Heart left ventricle (tissue), 16 donors: ENCODE measurements around the gene ZNF526. TPM values are rescaled to one million over a fixed set of nuclear protein-coding genes. Genes with fewer than 3 reads are reported as not detected.

Experiments
- ATAC-seq, 4 donors: fragments of 200-7000 bp; cut with Tn5 transposase; one replicate each; pipeline ENCODE4 v1.9.1; 2020 to 2022; ENCODE audit warnings: moderate library complexity in 4 of 4, mild to moderate bottlenecking in 3 of 4, moderate number of reproducible peaks in 1 of 4
- DNase-seq, 5 donors: peaks; one replicate each; pipeline ENCODE4 v3.0.0-alpha.2; 2020
- H3K27ac ChIP-seq, 12 donors: fragments of 200-600 bp; sonication (generic) in 4 of 12; one replicate each; pipeline versions ENCODE4 v1.5.0 to v1.8.0; 2016 to 2022; ENCODE audit warnings: mild to moderate bottlenecking in 2 of 12
- H3K27me3 ChIP-seq, 9 donors: fragments of 200-600 bp; sonication (generic) in 2 of 9; one replicate each; pipeline versions ENCODE4 v1.5.1 to v1.8.0; 2016 to 2022; ENCODE audit warnings: mild to moderate bottlenecking in 3 of 9
- H3K36me3 ChIP-seq, 9 donors: fragments of 200-600 bp; sonication (generic) in 2 of 9; one replicate each; pipeline versions ENCODE4 v1.5.0 to v1.8.0; 2018 to 2022; ENCODE audit warnings: mild to moderate bottlenecking in 2 of 9
- H3K4me1 ChIP-seq, 12 donors: fragments of 200-600 bp; sonication (generic) in 4 of 12; one replicate each; pipeline versions ENCODE4 v1.5.0 to v1.8.0; 2016 to 2022; ENCODE audit warnings: mild to moderate bottlenecking in 3 of 12
- H3K4me3 ChIP-seq, 12 donors: fragments of 200-600 bp; sonication (generic) in 4 of 12; one replicate each; pipeline versions ENCODE4 v1.5.0 to v1.8.0; 2017 to 2022; ENCODE audit warnings: mild to moderate bottlenecking in 9 of 12, moderate library complexity in 4 of 12
- H3K9me3 ChIP-seq, 12 donors: fragments of 200-600 bp; sonication (generic) in 4 of 12; one replicate each; pipeline versions ENCODE4 v1.5.0 to v1.8.0; 2016 to 2022; ENCODE audit warnings: mild to moderate bottlenecking in 1 of 12
- POLR2A ChIP-seq, 2 donors: fragments of 450-650 bp; IDR thresholded peaks; one replicate each; pipeline ENCODE4 v1.6.1; 2017; ENCODE audit warnings: antibody characterized with exemption in 2 of 2, mild to moderate bottlenecking in 2 of 2, moderate library complexity in 2 of 2
- WGBS, 4 donors: extraction: QIAGEN DNeasy Blood & Tissue Kit in 2 of 4; methylation state at CpG; one replicate each; pipeline versions ENCODE4 v1.1.5 to v1.1.7; 2013 to 2018; 5-methylcytosine and 5-hydroxymethylcytosine counted together
- intact Hi-C, 10 donors: fragments of 100-400 bp; cut with DNase I; formaldehyde crosslinking; loops; one replicate each; pipeline versions ENCODE4 v1.11.1 to v1.14.2; 2022
- polyA plus RNA-seq, 2 donors: library from polyadenylated mRNA; stranded (reverse); fragments of 200-250 nt; gene quantifications; one replicate each; pipeline ENCODE4 v1.2.3, GENCODE V29; 2013
- total RNA-seq, 9 donors: library from RNA; depleted of rRNA in 2 of 9; stranded (reverse); fragments of >200 nt in 2 of 9; fragmentation: NEBNext Ultra II Directional in 3 of 9; extraction: Animal tissue kit (Norgen Biotek cat#: 25700) in 3 of 9; gene quantifications; one replicate each; pipeline versions ENCODE4 v1.1.0 to v1.2.4, GENCODE V29; 2016 to 2023
- TF ChIP-seq, protein P1 (sequence below), 12 donors: fragments of 200-600 bp; sonication (generic) in 4 of 12; IDR thresholded peaks; one replicate each; pipeline versions ENCODE4 v1.5.0 to v1.8.0; 2018 to 2022; ENCODE audit warnings: antibody characterized with exemption in 12 of 12, mild to moderate bottlenecking in 5 of 12
- donor health status: ischemic (EF 13 %, LVEDD 7.1; RV severe dilation, severe dysfunction).
- donor health status: healthy with polysubstance abuse.
- donor health status: DM: no; HTN: yes; CAD: no.
- donor health status: DM: no; HTN: no; CAD: no.
- donor health status: ischemic (EF 25% LVEDD 6.9; RV normal size, moderate dysfunction).
- donor health status: ischemic (EF 25% LVEDD 5.7; RV mildly dilated, moderate dysfunction).
- donor health status: healthy.
- donor health status: DM: yes; HTN: yes; CAD: no.
- donor health status: ischemic (EF 35%, LVEDD 5.7; RV mildly dilated, moderate dysfunction).
- donor health status: nonischemic (EF 11% LVEDD 7.7; RV severe dilation, severe dysfunction).
- donor health status: DM: yes; HTN: yes; CAD: no.
- donor health status: PGD.
- donor health status: ischemic (EF 29% LVEDD 5.4; RV normal size, mild dysfunction).
- donor health status: nonischemic (EF 23%, LVEDD 6.1; RV moderate dilation, normal function).

ZNF526 gene
- total and polyA plus RNA-seq, 11 donors: 3.3 to 7.2 (median 5.4) TPM

DNA sequence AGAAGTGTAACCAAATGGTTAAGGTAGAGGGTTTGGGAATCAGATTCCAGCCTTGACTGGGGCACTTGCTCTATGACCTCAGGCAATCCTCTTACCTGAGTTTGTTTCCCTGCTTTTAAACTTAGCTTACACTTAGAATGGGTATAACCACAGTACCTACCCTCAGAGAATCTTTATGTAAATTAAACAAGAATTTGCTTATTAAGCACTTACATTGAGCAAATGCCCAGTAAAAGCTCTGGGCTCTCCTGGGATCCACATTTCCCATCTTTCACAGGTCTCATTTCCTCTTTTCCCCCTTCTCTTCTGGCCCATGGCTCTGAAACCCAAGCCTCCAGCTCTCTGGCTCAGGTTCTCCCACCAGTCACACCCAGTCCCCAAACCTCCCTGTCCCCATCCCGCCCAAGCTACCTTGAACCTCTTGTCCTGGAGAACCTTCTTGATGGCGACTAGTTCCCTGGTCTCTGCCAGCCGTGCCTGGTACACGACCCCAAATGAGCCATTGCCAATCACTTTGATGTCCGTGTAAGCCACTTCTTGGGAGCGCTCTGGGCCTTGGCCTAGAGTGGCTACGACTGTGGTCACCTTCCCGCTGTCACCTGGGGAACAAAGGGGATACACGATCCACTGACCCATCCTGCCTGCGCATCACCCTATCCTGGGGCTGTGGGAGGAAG lies 19.6 kb downstream of the ZNF526 start:
- H3K9me3 ChIP-seq: no peaks in the 10 kb centered on the region
- no peak for ATAC-seq
- 80 to 92% (median 89%) methylated on average over 8 to 10 of the region's 10 CpGs for WGBS, 4 donors

GRCh38 chr19:42241279-42241678 lies 21.2 kb downstream of the ZNF526 start:
- Histone ChIP-seq H3K9me3 (no peaks in the 10 kb centered on the region), H3K27ac (peak overlapping the region in 4 of 12 donors; percentile 58 to 93 (median 88)), H3K36me3 (peaks cover 0 to 35% (median 19%) of the 10 kb centered on the region in 9 donors), H3K4me3 (peak overlapping the region; percentile 69 to 94 (median 84)), H3K27me3 (no peaks in the 10 kb centered on the region), H3K4me1 (peaks cover 10 to 53% (median 42%) of the 10 kb centered on the region in 12 donors)
- WGBS, 4 donors: 94 to 98% (median 96%) methylated on average over 3 of the region's 3 CpGs
- no peak for TF ChIP-seq POLR2A (IDR thresholded peaks at IDR 0.05)
- TF ChIP-seq, protein P1, sequence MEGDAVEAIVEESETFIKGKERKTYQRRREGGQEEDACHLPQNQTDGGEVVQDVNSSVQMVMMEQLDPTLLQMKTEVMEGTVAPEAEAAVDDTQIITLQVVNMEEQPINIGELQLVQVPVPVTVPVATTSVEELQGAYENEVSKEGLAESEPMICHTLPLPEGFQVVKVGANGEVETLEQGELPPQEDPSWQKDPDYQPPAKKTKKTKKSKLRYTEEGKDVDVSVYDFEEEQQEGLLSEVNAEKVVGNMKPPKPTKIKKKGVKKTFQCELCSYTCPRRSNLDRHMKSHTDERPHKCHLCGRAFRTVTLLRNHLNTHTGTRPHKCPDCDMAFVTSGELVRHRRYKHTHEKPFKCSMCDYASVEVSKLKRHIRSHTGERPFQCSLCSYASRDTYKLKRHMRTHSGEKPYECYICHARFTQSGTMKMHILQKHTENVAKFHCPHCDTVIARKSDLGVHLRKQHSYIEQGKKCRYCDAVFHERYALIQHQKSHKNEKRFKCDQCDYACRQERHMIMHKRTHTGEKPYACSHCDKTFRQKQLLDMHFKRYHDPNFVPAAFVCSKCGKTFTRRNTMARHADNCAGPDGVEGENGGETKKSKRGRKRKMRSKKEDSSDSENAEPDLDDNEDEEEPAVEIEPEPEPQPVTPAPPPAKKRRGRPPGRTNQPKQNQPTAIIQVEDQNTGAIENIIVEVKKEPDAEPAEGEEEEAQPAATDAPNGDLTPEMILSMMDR (IDR thresholded peaks at IDR 0.05): no peak
- ATAC-seq: no peak
- intact Hi-C loops: loop anchor here in 4 of 10 donors (5.0 to 10.0 kb wide), 3 partner anchors 41 to 184 kb away; partner anchors contain the start of gene LIPE (in 2 of the 4)
- no peak for DNase-seq

More for the DNA sequence above, 19.6 kb downstream of the ZNF526 start:
- Histone ChIP-seq H3K27me3 (no peaks in the 10 kb centered on the region), H3K36me3 (peaks cover 0 to 50% (median 35%) of the 10 kb centered on the region in 9 donors), H3K4me3 (no peak overlapping the region), H3K27ac (no peak overlapping the region), H3K4me1 (peaks cover 9 to 38% (median 28%) of the 10 kb centered on the region in 12 donors)
- TF ChIP-seq, protein P1 (IDR thresholded peaks at IDR 0.05): no peak
- TF ChIP-seq POLR2A (IDR thresholded peaks at IDR 0.05): no peak
- intact Hi-C loops: loop anchor here in 6 of 10 donors (2.0 to 10.0 kb wide), 5 partner anchors 17 to 365 kb away; partner anchors contain the start of genes LIPE (in 2 of the 6) and CD79A (in 1 of the 6)
- DNase-seq: no peak

DNA sequence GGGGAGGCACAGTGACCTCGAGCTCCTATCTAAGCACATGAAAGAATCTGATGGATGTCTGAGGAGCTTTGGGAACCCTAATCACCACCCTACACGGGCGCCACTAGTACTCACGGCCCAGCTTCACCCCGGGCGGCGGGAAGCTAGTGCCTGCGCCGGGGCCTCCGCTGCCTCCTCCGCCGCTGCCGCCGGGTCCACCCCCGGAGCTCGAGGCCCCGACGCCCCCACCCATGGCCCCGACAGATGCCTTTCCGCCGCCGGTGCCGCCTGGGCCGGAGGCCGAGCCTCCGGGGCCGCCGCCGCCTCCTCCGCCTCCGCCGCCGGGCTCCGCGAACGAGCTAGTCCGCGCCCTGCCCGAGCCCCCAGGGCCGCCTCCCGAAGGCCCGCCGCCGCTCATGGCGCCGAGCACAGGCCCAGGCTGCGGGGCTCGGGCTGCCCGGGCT lies 22.0 kb downstream of the ZNF526 start:
- H3K9me3 ChIP-seq: no peaks in the 10 kb centered on the region
- H3K36me3 ChIP-seq: peaks cover 0 to 31% (median 11%) of the 10 kb centered on the region in 9 donors
- H3K4me3 ChIP-seq: peak overlapping the region; percentile 69 to 94 (median 84)
- H3K27ac ChIP-seq: peak overlapping the region; percentile 58 to 99 (median 91)
- peaks cover 15 to 61% (median 50%) of the 10 kb centered on the region in 12 donors for H3K4me1 ChIP-seq
- TF ChIP-seq, protein P1 (IDR thresholded peaks at IDR 0.05): no peak
- TF ChIP-seq POLR2A (IDR thresholded peaks at IDR 0.05): no peak
- H3K27me3 ChIP-seq: no peaks in the 10 kb centered on the region
- WGBS, 4 donors: 0 to 1% (median 0%) methylated on average over 10 to 49 of the region's 49 CpGs
- no peak for ATAC-seq
- intact Hi-C loops: loop anchor here in 4 of 10 donors (1.0 to 10.0 kb wide), 5 partner anchors 22 to 183 kb away; partner anchors contain the start of genes LIPE (in 2 of the 4) and ZNF526 (in 1 of the 4)
- peak in 1 of 5 donors; percentile 50 for DNase-seq
